ENCODE measurements around the gene CBX6.

The CBX6 gene

DNA sequence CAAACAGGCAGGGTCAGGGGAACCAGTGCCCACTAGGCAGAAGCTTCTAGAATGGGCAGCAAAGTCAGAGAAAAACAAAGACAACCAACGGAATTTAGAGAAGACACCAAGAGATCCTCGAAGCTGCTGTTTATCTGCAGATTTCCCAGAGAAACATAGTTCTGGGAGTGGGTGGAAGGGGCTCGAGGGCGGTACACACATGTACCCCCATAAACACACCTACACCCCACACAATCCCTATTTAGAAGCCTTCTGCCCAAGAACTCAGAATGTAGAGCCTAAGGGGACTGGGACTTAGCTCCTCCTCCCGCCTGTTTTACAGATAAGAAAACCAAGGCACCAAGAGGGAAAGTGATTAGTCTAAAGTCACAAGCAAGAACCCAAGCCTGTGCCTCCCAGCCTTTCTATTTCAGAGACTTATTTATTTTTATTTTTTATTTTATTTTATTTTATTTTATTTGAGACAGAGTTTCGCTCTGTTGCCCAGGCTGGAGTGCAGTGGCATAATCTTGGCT is 34.5 kb downstream of the CBX6 start:
- no peak overlapping the region for H2AFZ ChIP-seq (ENCODE audit: low read length, unreplicated experiment)
- no peaks in the 10 kb centered on the region for H3K79me2 ChIP-seq (ENCODE audit: control insufficient read depth, insufficient read depth, low read length, unreplicated experiment)
- peaks cover 9% of the 10 kb centered on the region for H3K27me3 ChIP-seq (ENCODE audit: insufficient read depth, low read length)
- H3K4me1 ChIP-seq (ENCODE audit: control insufficient read depth, insufficient read depth, low read length, unreplicated experiment): no peaks in the 10 kb centered on the region
- no peaks in the 10 kb centered on the region for H3K36me3 ChIP-seq (ENCODE audit: insufficient read depth, low read length)
- H3K4me3 ChIP-seq (ENCODE audit: low read depth, low read length): no peak overlapping the region
- H3K27ac ChIP-seq (ENCODE audit: low read depth, low read length): no peak overlapping the region

DNA sequence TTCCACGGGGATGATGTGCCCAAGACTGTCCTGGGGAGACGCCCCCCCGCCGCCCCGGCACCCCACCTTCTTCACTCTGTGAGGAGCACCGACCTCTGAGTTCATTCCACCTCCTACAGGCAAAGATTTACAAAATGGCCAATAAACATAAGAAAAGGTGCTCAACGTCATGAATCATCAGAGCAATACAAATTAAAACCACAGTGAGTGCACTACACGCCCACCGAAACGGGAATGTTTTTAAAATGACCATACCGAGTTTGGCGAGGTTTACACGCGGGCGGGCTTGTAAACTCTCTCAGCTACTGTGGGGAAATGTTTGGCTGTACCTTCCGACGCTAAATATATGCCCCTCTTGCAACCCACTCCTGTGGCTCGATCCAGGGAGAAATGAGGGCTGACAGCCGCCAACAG is 36.1 kb downstream of the CBX6 start:
- no peak overlapping the region for H3K4me3 ChIP-seq (ENCODE audit: low read depth, low read length)
- no peaks in the 10 kb centered on the region for H3K4me1 ChIP-seq (ENCODE audit: control insufficient read depth, insufficient read depth, low read length, unreplicated experiment)
- H3K36me3 ChIP-seq (ENCODE audit: insufficient read depth, low read length): no peaks in the 10 kb centered on the region
- no peak overlapping the region for H3K27ac ChIP-seq (ENCODE audit: low read depth, low read length)
- H3K27me3 ChIP-seq (ENCODE audit: insufficient read depth, low read length): no peaks in the 10 kb centered on the region
- H2AFZ ChIP-seq (ENCODE audit: low read length, unreplicated experiment): no peak overlapping the region
- no peaks in the 10 kb centered on the region for H3K79me2 ChIP-seq (ENCODE audit: control insufficient read depth, insufficient read depth, low read length, unreplicated experiment)

DNA sequence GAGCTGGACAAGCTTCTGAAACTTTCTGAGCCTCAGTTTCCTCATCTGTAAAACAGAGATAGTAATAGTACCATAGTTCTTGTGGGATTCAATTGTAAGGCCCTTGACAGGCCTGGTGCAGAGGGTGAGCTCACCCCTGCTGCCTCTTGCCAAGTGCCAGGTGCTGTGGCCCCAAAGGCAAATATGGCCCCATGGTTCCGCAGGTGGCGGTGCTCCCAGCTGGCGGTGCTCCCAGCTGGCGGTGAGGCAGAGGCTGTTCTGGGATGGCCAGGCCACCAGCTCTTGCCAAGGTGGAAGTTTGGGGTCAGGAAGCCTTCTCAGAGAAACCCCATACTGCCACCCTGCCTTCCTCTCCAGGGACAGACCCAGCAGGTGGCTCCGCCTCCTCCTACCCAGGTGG is 37.0 kb downstream of the CBX6 start:
- Histone ChIP-seq H3K27me3 (ENCODE audit: insufficient read depth, low read length) (no peaks in the 10 kb centered on the region), H3K79me2 (ENCODE audit: control insufficient read depth, insufficient read depth, low read length, unreplicated experiment) (no peaks in the 10 kb centered on the region), H2AFZ (ENCODE audit: low read length, unreplicated experiment) (no peak overlapping the region), H3K36me3 (ENCODE audit: insufficient read depth, low read length) (no peaks in the 10 kb centered on the region), H3K4me3 (ENCODE audit: low read depth, low read length) (no peak overlapping the region), H3K4me1 (ENCODE audit: control insufficient read depth, insufficient read depth, low read length, unreplicated experiment) (no peaks in the 10 kb centered on the region), H3K27ac (ENCODE audit: low read depth, low read length) (no peak overlapping the region)

DNA sequence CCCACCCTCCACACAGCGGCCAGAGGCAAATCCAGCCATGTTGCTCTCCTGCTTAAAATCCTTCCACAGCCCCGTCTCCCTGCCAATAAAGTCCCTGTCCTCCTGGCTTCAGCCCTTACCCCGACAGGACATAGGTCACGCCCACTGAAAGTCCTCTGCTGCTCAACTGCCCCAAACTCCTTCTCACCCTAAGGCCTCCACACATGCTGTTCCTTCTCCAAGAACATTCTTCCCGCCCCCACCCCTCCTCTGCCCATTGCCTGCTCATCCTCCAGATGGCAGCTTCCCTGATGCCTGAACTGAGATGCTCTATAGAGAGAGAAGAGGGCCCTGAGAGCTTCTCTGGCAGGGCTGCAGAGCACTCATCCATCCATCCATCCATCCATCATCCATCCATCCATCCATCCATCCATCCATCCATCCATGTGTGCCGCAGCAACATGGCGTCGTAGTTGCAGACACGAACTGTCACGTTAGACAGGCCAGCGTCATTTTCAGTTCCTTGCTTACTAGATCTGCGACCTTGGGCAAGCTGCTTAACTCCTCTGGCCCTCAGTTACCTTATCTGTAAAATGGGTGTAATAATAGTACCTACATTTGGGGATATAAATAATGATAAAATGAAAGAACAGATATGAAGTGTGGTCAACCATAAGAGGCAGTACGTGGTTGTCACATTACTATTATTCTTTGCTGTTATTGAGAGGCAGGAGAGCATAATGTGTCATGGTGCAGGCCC is 37.6 kb downstream of the CBX6 start:
- no peaks in the 10 kb centered on the region for H3K27me3 ChIP-seq (ENCODE audit: insufficient read depth, low read length)
- no peaks in the 10 kb centered on the region for H3K79me2 ChIP-seq (ENCODE audit: control insufficient read depth, insufficient read depth, low read length, unreplicated experiment)
- H3K27ac ChIP-seq (ENCODE audit: low read depth, low read length): no peak overlapping the region
- no peaks in the 10 kb centered on the region for H3K4me1 ChIP-seq (ENCODE audit: control insufficient read depth, insufficient read depth, low read length, unreplicated experiment)
- H3K36me3 ChIP-seq (ENCODE audit: insufficient read depth, low read length): no peaks in the 10 kb centered on the region
- H3K4me3 ChIP-seq (ENCODE audit: low read depth, low read length): no peak overlapping the region
- H2AFZ ChIP-seq (ENCODE audit: low read length, unreplicated experiment): no peak overlapping the region

DNA sequence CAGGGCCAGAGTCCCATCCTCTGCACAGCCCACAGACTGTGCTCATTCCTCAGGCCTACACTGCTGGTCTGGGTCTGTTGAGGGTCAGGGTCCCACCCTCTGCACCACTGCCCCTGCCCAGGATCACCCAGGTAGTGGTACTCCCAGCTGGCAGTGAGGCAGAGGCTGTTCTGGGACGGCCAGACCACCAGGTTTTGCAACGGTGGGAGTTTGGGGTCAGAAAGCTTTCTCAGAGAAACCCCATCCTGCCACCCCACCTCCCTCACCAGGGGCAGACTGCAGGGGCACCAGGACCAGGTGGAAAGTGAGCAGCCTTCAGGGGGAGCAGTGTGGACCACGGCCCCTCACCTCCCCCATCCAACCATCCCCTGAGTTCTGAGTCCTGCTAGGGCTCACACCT is 39.0 kb downstream of the CBX6 start:
- no peak overlapping the region for H3K27ac ChIP-seq (ENCODE audit: low read depth, low read length)
- no peak overlapping the region for H2AFZ ChIP-seq (ENCODE audit: low read length, unreplicated experiment)
- no peaks in the 10 kb centered on the region for H3K79me2 ChIP-seq (ENCODE audit: control insufficient read depth, insufficient read depth, low read length, unreplicated experiment)
- no peak overlapping the region for H3K4me3 ChIP-seq (ENCODE audit: low read depth, low read length)
- H3K36me3 ChIP-seq (ENCODE audit: insufficient read depth, low read length): no peaks in the 10 kb centered on the region
- no peaks in the 10 kb centered on the region for H3K27me3 ChIP-seq (ENCODE audit: insufficient read depth, low read length)
- no peaks in the 10 kb centered on the region for H3K4me1 ChIP-seq (ENCODE audit: control insufficient read depth, insufficient read depth, low read length, unreplicated experiment)

DNA sequence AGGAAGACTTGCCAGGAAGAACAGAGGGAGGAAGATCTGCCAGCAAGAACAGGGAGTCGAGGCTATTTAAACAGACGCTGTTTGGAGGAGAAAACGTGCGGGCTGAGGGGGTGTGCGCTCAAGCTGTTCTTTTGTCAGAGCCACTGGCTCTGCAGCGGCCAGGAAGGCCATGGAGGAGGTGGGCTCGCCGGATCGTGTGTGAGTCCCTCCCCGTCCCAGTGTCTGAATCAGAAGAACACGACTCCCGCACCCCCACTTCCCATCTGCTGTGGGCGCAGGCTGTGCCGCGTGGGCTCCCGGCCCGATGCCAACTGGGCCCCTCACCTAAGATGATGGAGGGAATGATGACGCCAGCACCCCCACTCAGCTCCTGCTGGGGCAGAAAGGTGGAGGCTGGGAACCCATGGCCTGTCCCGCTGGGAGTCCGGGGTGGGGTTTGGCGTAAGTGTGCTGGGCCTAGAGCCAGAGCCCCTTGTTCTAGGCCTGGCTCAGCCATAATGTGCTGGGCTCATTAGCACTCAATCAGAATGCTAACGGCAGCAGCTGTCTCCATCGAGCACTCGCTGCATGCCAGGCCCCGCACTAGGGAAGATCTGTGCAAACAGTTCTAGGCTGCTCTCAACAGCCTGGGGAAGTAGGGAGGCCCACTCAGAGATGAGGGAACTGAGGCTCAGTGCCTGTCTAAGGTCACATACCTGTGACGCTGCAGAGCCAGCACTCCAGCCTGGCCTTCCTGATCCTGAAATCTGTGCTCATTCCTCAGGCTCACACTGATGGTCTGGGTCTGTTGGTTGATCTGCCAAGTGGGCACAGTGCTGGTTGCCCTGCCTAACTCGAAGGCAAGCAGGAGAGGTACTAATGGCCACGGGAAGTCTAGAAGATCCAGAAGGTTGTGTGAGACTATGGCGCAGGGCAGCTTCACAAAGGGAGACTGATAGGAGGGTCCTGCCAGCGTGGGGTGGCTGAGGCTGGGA is 39.7 kb downstream of the CBX6 start:
- no peaks in the 10 kb centered on the region for H3K36me3 ChIP-seq (ENCODE audit: insufficient read depth, low read length)
- no peak overlapping the region for H3K4me3 ChIP-seq (ENCODE audit: low read depth, low read length)
- H2AFZ ChIP-seq (ENCODE audit: low read length, unreplicated experiment): no peak overlapping the region
- H3K27ac ChIP-seq (ENCODE audit: low read depth, low read length): no peak overlapping the region
- no peaks in the 10 kb centered on the region for H3K79me2 ChIP-seq (ENCODE audit: control insufficient read depth, insufficient read depth, low read length, unreplicated experiment)
- H3K4me1 ChIP-seq (ENCODE audit: control insufficient read depth, insufficient read depth, low read length, unreplicated experiment): no peaks in the 10 kb centered on the region
- no peaks in the 10 kb centered on the region for H3K27me3 ChIP-seq (ENCODE audit: insufficient read depth, low read length)

DNA sequence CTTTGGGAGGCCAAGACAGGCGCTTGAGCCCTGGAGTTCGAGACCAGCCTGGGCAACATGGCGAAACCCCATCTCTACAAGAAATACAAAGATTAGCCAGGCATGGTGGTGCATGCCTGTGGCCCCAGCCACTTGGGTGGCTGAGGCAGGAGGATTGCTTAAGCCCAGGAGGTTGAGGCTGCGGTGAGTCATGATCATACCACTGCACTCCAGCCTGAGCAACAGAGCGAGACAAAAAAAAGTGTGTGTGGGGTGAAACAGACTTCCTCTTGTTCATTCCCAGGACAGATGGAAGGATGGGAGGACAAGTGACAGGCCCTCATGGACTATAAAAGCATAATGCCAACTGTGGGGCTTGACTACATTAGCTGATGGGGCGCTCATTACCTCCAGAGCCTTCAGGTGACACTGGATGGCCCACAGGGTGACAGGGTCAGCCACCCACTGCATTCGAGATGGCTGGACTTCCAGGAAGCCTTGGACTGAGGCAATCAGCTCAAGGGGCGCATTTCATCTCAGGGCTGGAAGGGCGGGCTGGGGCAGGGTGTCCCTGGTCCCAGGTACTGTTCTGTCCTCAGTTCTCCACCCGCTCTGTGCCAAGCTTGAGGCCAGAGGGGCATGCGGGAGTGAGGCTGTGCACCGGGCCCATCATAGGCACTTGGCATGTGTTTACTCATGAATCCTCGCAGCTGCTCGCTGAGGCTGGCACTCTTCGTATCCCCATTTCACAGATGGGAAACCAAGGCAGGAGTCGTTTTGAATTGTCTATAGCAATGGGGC is 40.7 kb downstream of the CBX6 start:
- H3K36me3 ChIP-seq (ENCODE audit: insufficient read depth, low read length): no peaks in the 10 kb centered on the region
- H3K4me3 ChIP-seq (ENCODE audit: low read depth, low read length): no peak overlapping the region
- H3K79me2 ChIP-seq (ENCODE audit: control insufficient read depth, insufficient read depth, low read length, unreplicated experiment): no peaks in the 10 kb centered on the region
- no peak overlapping the region for H3K27ac ChIP-seq (ENCODE audit: low read depth, low read length)
- no peaks in the 10 kb centered on the region for H3K4me1 ChIP-seq (ENCODE audit: control insufficient read depth, insufficient read depth, low read length, unreplicated experiment)
- H2AFZ ChIP-seq (ENCODE audit: low read length, unreplicated experiment): no peak overlapping the region
- no peaks in the 10 kb centered on the region for H3K27me3 ChIP-seq (ENCODE audit: insufficient read depth, low read length)

DNA sequence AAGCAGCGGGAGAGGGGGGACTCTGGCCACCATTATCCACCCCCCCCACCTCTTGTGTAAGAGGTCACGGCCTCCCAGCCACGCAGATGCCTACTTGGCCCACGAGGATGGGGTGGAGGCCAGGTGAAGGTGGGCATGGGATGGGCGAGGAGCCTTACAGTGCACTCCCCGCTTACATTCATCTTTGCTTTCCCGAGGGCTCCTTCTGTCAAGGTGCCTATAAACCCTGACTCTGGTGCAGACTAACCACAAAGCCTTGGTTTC is 41.2 kb downstream of the CBX6 start:
- no peaks in the 10 kb centered on the region for H3K27me3 ChIP-seq (ENCODE audit: insufficient read depth, low read length)
- no peak overlapping the region for H3K4me3 ChIP-seq (ENCODE audit: low read depth, low read length)
- H3K79me2 ChIP-seq (ENCODE audit: control insufficient read depth, insufficient read depth, low read length, unreplicated experiment): no peaks in the 10 kb centered on the region
- H3K36me3 ChIP-seq (ENCODE audit: insufficient read depth, low read length): no peaks in the 10 kb centered on the region
- no peaks in the 10 kb centered on the region for H3K4me1 ChIP-seq (ENCODE audit: control insufficient read depth, insufficient read depth, low read length, unreplicated experiment)
- H2AFZ ChIP-seq (ENCODE audit: low read length, unreplicated experiment): no peak overlapping the region
- no peak overlapping the region for H3K27ac ChIP-seq (ENCODE audit: low read depth, low read length)

DNA sequence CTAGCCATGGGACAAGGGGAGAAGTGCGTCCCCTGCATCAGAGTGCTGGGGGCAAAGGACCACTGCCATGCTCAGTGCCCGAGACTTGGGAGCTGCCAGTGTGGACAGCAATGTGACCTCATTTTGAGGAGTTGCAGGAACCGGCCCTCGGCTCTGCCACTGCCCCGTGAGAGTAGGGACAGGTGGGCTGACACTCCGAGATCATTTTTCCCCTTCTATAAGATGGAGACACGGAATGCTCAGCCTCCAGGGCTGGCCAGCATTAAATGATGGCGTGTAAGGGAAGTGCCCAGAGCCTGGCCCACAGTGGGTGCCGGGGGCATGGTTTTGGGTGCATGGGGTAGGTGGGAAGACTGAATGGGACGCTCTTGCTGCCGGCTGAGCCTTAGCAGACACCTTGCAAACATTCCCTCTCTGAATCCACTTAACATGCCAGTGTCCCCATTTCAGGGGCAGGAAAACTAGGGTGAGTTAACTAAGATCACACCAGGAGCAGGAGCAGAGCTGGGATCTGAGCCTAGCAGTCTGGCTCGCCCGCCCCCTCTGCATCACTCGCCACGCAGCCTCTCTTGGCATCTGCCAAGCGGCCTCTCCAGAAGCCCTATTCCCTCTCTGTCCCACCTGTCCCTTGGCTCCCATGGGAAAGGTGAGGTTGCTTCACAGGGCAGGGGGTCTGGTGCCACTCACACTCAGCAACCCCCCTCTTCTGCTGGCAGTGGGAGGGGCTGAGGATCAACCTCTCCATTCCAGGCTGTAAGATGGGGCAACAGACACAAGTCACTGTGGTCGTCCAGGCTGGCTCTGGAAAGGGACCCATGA is 41.8 kb downstream of the CBX6 start:
- Histone ChIP-seq H2AFZ (ENCODE audit: low read length, unreplicated experiment) (no peak overlapping the region), H3K27ac (ENCODE audit: low read depth, low read length) (no peak overlapping the region), H3K27me3 (ENCODE audit: insufficient read depth, low read length) (no peaks in the 10 kb centered on the region), H3K4me1 (ENCODE audit: control insufficient read depth, insufficient read depth, low read length, unreplicated experiment) (no peaks in the 10 kb centered on the region), H3K79me2 (ENCODE audit: control insufficient read depth, insufficient read depth, low read length, unreplicated experiment) (no peaks in the 10 kb centered on the region), H3K4me3 (ENCODE audit: low read depth, low read length) (no peak overlapping the region), H3K36me3 (ENCODE audit: insufficient read depth, low read length) (no peaks in the 10 kb centered on the region)

DNA sequence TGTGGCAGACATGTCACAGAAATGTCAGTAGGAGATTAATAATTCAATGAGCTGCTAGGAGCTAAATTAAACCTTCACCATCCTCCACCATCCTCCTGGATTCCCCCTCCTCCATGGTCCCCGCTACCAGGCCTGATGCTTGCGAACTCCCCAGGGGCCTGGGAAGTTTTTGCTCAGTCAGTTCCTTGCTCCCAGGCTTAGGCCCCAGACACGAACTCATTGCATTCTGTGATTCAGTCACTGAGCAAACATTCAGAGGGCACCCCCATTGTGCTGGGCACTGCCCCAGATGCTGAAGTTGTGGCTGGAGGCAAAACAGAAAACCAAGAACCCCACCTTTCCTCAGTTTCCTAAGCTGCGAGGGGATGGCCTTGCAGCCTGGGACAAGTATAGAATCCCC is 42.5 kb downstream of the CBX6 start:
- Histone ChIP-seq H3K27ac (ENCODE audit: low read depth, low read length) (no peak overlapping the region), H3K27me3 (ENCODE audit: insufficient read depth, low read length) (no peaks in the 10 kb centered on the region), H2AFZ (ENCODE audit: low read length, unreplicated experiment) (no peak overlapping the region), H3K4me1 (ENCODE audit: control insufficient read depth, insufficient read depth, low read length, unreplicated experiment) (no peaks in the 10 kb centered on the region), H3K36me3 (ENCODE audit: insufficient read depth, low read length) (no peaks in the 10 kb centered on the region), H3K79me2 (ENCODE audit: control insufficient read depth, insufficient read depth, low read length, unreplicated experiment) (no peaks in the 10 kb centered on the region), H3K4me3 (ENCODE audit: low read depth, low read length) (no peak overlapping the region)
